Body of pancreas (tissue), 4 donors: ENCODE measurements around the gene KIF22.

ENCODE experiments used
- CTCF ChIP-seq, 7 experiments: fragments of 450-650 bp in 4 of 7; fragments of 200-600 bp in 3 of 7; sonication (generic) in 3 of 7; IDR thresholded peaks; one replicate each; pipeline ENCODE4 v1.5.1; 2016 to 2019; ENCODE audit warnings: antibody characterized with exemption in 7 of 7
- POLR2A ChIP-seq, 3 donors: fragments of 450-650 bp; IDR thresholded peaks; one replicate each; pipeline ENCODE4 v1.6.1; 2016; ENCODE audit warnings: antibody characterized with exemption in 3 of 3, mild to moderate bottlenecking in 2 of 3

- no peak for TF ChIP-seq POLR2A (IDR thresholded peaks at IDR 0.05)
- TF ChIP-seq CTCF (IDR thresholded peaks at IDR 0.05), result no peak
Observed at GRCh38 chr16:29742683-29743275, 47.8 kb upstream of the KIF22 start.
